Body of pancreas (tissue), 4 donors: ENCODE data around the gene UTS2.

Source experiments
- CTCF ChIP-seq, 7 experiments: fragments of 450-650 bp in 4 of 7; fragments of 200-600 bp in 3 of 7; sonication (generic) in 3 of 7; IDR thresholded peaks; one replicate each; pipeline ENCODE4 v1.5.1; 2016 to 2019; ENCODE audit warnings: antibody characterized with exemption in 7 of 7
- POLR2A ChIP-seq, 3 donors: fragments of 450-650 bp; IDR thresholded peaks; one replicate each; pipeline ENCODE4 v1.6.1; 2016; ENCODE audit warnings: antibody characterized with exemption in 3 of 3, mild to moderate bottlenecking in 2 of 3

DNA sequence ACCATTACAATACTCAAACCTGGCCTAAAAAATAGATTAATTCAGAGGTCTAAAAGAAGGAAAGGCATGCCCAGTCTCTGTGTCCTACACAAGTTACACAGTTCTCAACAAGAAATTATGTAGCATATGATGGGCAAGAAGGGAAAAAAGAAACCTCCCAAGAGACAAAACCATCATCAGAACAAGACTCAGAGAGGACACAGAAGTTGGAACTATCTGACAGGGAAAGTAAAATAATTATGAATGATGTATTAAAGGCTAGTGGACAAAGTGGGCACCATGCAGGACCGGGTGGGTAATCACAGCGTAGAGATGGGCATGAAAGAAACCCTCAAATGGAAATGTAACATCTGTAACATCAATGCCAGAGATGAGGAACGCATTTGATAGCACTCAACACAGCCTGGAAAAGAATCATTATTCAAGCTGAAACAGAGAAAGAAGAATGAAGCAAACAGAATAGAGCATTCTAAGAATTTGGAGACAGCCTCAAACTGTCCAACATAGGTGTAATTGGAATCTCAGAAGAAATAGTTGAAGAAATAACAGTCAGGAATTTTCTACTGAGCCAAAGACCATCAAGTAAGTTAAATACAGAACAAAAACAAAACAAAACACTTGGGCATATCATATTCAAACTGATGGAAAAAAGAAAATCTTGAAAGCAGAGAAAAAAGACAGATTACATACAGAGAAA, 39.0 kb downstream of the UTS2 start:
- TF ChIP-seq CTCF (IDR thresholded peaks at IDR 0.05) (no peak), POLR2A (IDR thresholded peaks at IDR 0.05) (no peak)
